HG03280 (cell line): ENCODE measurements around the gene POLR3H.

Experiments
- ATAC-seq: cut with Tn5 transposase; IDR thresholded peaks from one replicate; pipeline ENCODE4 v1.9.1; 2021; ENCODE audit warnings: mild to moderate bottlenecking, moderate library complexity; ENCODE audit not compliant: unreplicated experiment

Gene POLR3H

GRCh38 chr22:41522813-41523212 lies 21.5 kb downstream of the POLR3H start:
- ATAC-seq: no peak

GRCh38 chr22:41521126-41521525 lies 23.1 kb downstream of the POLR3H start:
- ATAC-seq: no peak

GRCh38 chr22:41518048-41518347 lies 26.3 kb downstream of the POLR3H start:
- ATAC-seq: no peak

- no peak for ATAC-seq
Observed at GRCh38 chr22:41517172-41518047, 26.9 kb downstream of the POLR3H start.

GRCh38 chr22:41516462-41516861 lies 27.8 kb downstream of the POLR3H start:
- no peak for ATAC-seq

- ATAC-seq: no peak
Observed at GRCh38 chr22:41513391-41513790, 30.9 kb downstream of the POLR3H start.

- ATAC-seq: no peak
Observed at GRCh38 chr22:41512421-41513194, 31.7 kb downstream of the POLR3H start.

- no peak for ATAC-seq
Observed at GRCh38 chr22:41511521-41511968, 32.7 kb downstream of the POLR3H start.

- ATAC-seq: no peak
Observed at GRCh38 chr22:41508770-41509170, 35.5 kb downstream of the POLR3H start.

- no peak for ATAC-seq
Observed at GRCh38 chr22:41507330-41508063, 36.8 kb downstream of the POLR3H start.

- no peak for ATAC-seq
Observed at GRCh38 chr22:41505511-41506220, 38.6 kb downstream of the POLR3H start.

- ATAC-seq: no peak
Observed at GRCh38 chr22:41504816-41505215, 39.5 kb downstream of the POLR3H start.

GRCh38 chr22:41504397-41504796 lies 39.9 kb downstream of the POLR3H start:
- ATAC-seq: no peak

GRCh38 chr22:41501209-41501608 lies 43.1 kb downstream of the POLR3H start:
- ATAC-seq: no peak

GRCh38 chr22:41500303-41500702 lies 44.0 kb downstream of the POLR3H start:
- ATAC-seq: no peak

- ATAC-seq: no peak
Observed at GRCh38 chr22:41499624-41500280, 44.5 kb downstream of the POLR3H start.

- no peak for ATAC-seq
Observed at GRCh38 chr22:41498303-41498835, 45.9 kb downstream of the POLR3H start.

- ATAC-seq: no peak
Observed at GRCh38 chr22:41491374-41492100, 52.7 kb downstream of the POLR3H start.

- no peak for ATAC-seq
Observed at GRCh38 chr22:41488596-41489385, 55.5 kb downstream of the POLR3H start.
